Smooth muscle cell (in vitro differentiated cells): ENCODE data around the gene OGFR. TPM values are rescaled to one million over a fixed set of nuclear protein-coding genes. Genes with fewer than 3 reads are reported as not detected.

Experiments
- DNase-seq: peaks from one replicate; lab custom pipeline; 2025; ENCODE audit not compliant: unreplicated experiment; lab: John Stamatoyannopoulos, UW
- H2AFZ ChIP-seq: fragments of 200-600 bp; sonication (generic); 2 replicates; pipeline ENCODE4 v1.6.0; 2016; ENCODE audit warnings: antibody characterized with exemption, low read depth, mild to moderate bottlenecking
- H3F3A ChIP-seq: fragments of 200-600 bp; sonication (generic); 2 replicates; pipeline ENCODE4 v1.6.0; 2017; ENCODE audit warnings: antibody characterized with exemption, low read depth
- H3K27ac ChIP-seq: fragments of 200-600 bp; sonication (generic); 2 replicates; pipeline ENCODE4 v1.5.1; 2016; ENCODE audit warnings: low read depth, mild to moderate bottlenecking
- H3K27me3 ChIP-seq: fragments of 200-600 bp; sonication (generic); 2 replicates; pipeline ENCODE4 v1.6.1; 2016; ENCODE audit warnings: low read depth, mild to moderate bottlenecking
- H3K36me3 ChIP-seq: fragments of 200-600 bp; sonication (generic); 2 replicates; pipeline ENCODE4 v1.5.1; 2016; ENCODE audit warnings: low read depth
- H3K4me1 ChIP-seq: fragments of 200-600 bp; sonication (generic); 2 replicates; pipeline ENCODE4 v1.5.1; 2016; ENCODE audit warnings: low read depth
- H3K4me2 ChIP-seq: fragments of 200-600 bp; sonication (generic); 2 replicates; pipeline ENCODE4 v1.6.0; 2016; ENCODE audit warnings: mild to moderate bottlenecking
- H3K4me3 ChIP-seq: fragments of 200-600 bp; sonication (generic); 2 replicates; pipeline ENCODE4 v1.5.1; 2016; ENCODE audit warnings: mild to moderate bottlenecking
- H3K79me2 ChIP-seq: fragments of 200-600 bp; sonication (generic); 2 replicates; pipeline ENCODE4 v1.6.0; 2016; ENCODE audit warnings: low read depth, mild to moderate bottlenecking
- H3K9ac ChIP-seq: fragments of 200-600 bp; sonication (generic); 2 replicates; pipeline ENCODE4 v1.6.0; 2016; ENCODE audit warnings: low read depth
- H3K9me3 ChIP-seq: fragments of 200-600 bp; sonication (generic); replicated peaks from 2 replicates; pipeline ENCODE4 v1.5.1; 2016; ENCODE audit warnings: low read depth
- H4K20me1 ChIP-seq: fragments of 200-600 bp; sonication (generic); 2 replicates; pipeline ENCODE4 v1.6.0; 2016; ENCODE audit warnings: low read depth
- CTCF ChIP-seq: fragments of 200-600 bp; sonication (generic); IDR thresholded peaks from 2 replicates; pipeline ENCODE4 v1.5.1; 2017; ENCODE audit warnings: borderline replicate concordance, mild to moderate bottlenecking, antibody characterized with exemption; ENCODE audit not compliant: insufficient read depth, poor library complexity, severe bottlenecking
- WGBS: methylation state at CpG from one replicate; pipeline ENCODE4 v1.1.7; 2016; ENCODE audit warnings: low lambda C conversion rate; 5-methylcytosine and 5-hydroxymethylcytosine counted together
- polyA plus RNA-seq: library from polyadenylated mRNA; unstranded; fragments of >200 nt; fragmentation: Nextera tagmentation; extraction: Ambion mirVana; gene quantifications from 2 replicates; pipeline ENCODE4 v1.2.1, GENCODE V29; 2016
- total RNA-seq: library from RNA; depleted of rRNA; stranded (reverse); fragments of >200 nt; gene quantifications from 2 replicates; pipeline ENCODE4 v1.2.3, GENCODE V29; 2014

Gene OGFR
- total and polyA plus RNA-seq, 2 experiments from 2014 or later = 24.4 to 53.2 TPM

GRCh38 chr20:62829231-62830230, 24.9 kb downstream of the OGFR start:
- no peak overlapping the region for H3K4me3 ChIP-seq
- TF ChIP-seq CTCF = no peak
- no peak for DNase-seq
- H3K9ac ChIP-seq = no peak overlapping the region
- H3K36me3 ChIP-seq = no peaks in the 10 kb centered on the region
- 98% methylated on average over 29 of the region's 32 CpGs for WGBS
- peaks cover 3% of the 10 kb centered on the region for H3K4me1 ChIP-seq
- no peak overlapping the region for H3K27ac ChIP-seq
- H4K20me1 ChIP-seq = no peaks in the 10 kb centered on the region
- no peaks in the 10 kb centered on the region for H3F3A ChIP-seq
- H3K9me3 ChIP-seq = no peaks in the 10 kb centered on the region
- no peak overlapping the region for H3K4me2 ChIP-seq
- no peaks in the 10 kb centered on the region for H3K27me3 ChIP-seq
- H3K79me2 ChIP-seq = no peaks in the 10 kb centered on the region
- H2AFZ ChIP-seq = no peak overlapping the region

GRCh38 chr20:62830251-62830650, 25.6 kb downstream of the OGFR start:
- Histone ChIP-seq H4K20me1 (no peaks in the 10 kb centered on the region), H3K4me2 (no peak overlapping the region), H3K4me3 (no peak overlapping the region), H3K27me3 (no peaks in the 10 kb centered on the region), H3F3A (no peaks in the 10 kb centered on the region), H3K4me1 (no peaks in the 10 kb centered on the region), H3K27ac (no peak overlapping the region), H3K9me3 (no peaks in the 10 kb centered on the region), H3K9ac (no peak overlapping the region), H3K79me2 (no peaks in the 10 kb centered on the region), H3K36me3 (no peaks in the 10 kb centered on the region), H2AFZ (no peak overlapping the region)
- no peak for DNase-seq
- 98% methylated on average over 9 of the region's 14 CpGs for WGBS
- TF ChIP-seq CTCF = no peak

- H3K27me3 ChIP-seq = no peaks in the 10 kb centered on the region
- H2AFZ ChIP-seq = no peak overlapping the region
- WGBS = 91% methylated on average over 22 of the region's 22 CpGs
Measured at GRCh38 chr20:62830821-62831220, 26.2 kb downstream of the OGFR start.

More at GRCh38 chr20:62830821-62831220, 26.2 kb downstream of the OGFR start:
- no peaks in the 10 kb centered on the region for H3F3A ChIP-seq
- H3K79me2 ChIP-seq = no peaks in the 10 kb centered on the region
- H3K4me3 ChIP-seq = no peak overlapping the region
- H3K9ac ChIP-seq = no peak overlapping the region
- H3K9me3 ChIP-seq = no peaks in the 10 kb centered on the region
- no peak overlapping the region for H3K4me2 ChIP-seq
- no peaks in the 10 kb centered on the region for H3K4me1 ChIP-seq
- TF ChIP-seq CTCF = no peak
- no peaks in the 10 kb centered on the region for H3K36me3 ChIP-seq
- no peak for DNase-seq
- no peaks in the 10 kb centered on the region for H4K20me1 ChIP-seq
- H3K27ac ChIP-seq = no peak overlapping the region
